Endothelial cell of umbilical vein (primary cell): ENCODE data around the gene ARL11. TPM values are rescaled to one million over a fixed set of nuclear protein-coding genes. Genes with fewer than 3 reads are reported as not detected.

Experiments used
- BruUV-seq: library from RNA; stranded (reverse); fragments of 400-500 nt; replicated peaks from 2 replicates; lab custom pipeline; 2021; lab: Mats Ljungman, UMichigan
- CTCF ChIA-PET: fragments of 300-600, 350-600 bp; sonication (Branson Sonifier 250); formaldehyde crosslinking; loops from one replicate; lab custom pipeline; 2021; ENCODE audit warnings: antibody characterized with exemption, inconsistent platforms; lab: Charles Lee
- POLR2A ChIA-PET: fragments of 300-600, 350-600 bp; sonication (Branson Sonifier 250); formaldehyde crosslinking; loops from one replicate; lab custom pipeline; 2021; ENCODE audit warnings: antibody characterized with exemption, inconsistent platforms; lab: Charles Lee
- DNase-seq: peaks from one replicate; pipeline ENCODE4 v3.0.0-alpha.2; 2011; ENCODE audit warnings: low read depth, low spot score
- FAIRE-seq: peaks from 2 replicates; lab custom pipeline; 2011; peaks lifted over from hg19 to GRCh38; lab: Jason Lieb, UNC
- H2AFZ ChIP-seq: 2 replicates; pipeline ENCODE4 v1.6.0; 2012; ENCODE audit warnings: low read depth, low read length, control low read depth, inconsistent platforms
- H3K27ac ChIP-seq: 2 replicates; pipeline ENCODE4 v1.5.1; 2011; ENCODE audit warnings: low read depth, mild to moderate bottlenecking, control low read depth, low read length, moderate library complexity; ENCODE audit not compliant: insufficient read depth
- H3K27me3 ChIP-seq, 2 experiments: 2 replicates each; pipeline versions ENCODE4 v1.6.0 to v1.6.1; 2011; ENCODE audit warnings: low read length in 2 of 2, mixed read lengths in 1 of 2; ENCODE audit not compliant: control insufficient read depth in 2 of 2, insufficient read depth in 2 of 2
- H3K36me3 ChIP-seq, 2 experiments: 2 replicates in 1 of 2; 3 replicates in 1 of 2; pipeline ENCODE4 v1.5.1; 2011; ENCODE audit warnings: low read length in 2 of 2, mild to moderate bottlenecking in 1 of 2, moderate library complexity in 1 of 2; ENCODE audit not compliant: control insufficient read depth in 2 of 2, insufficient read depth in 2 of 2; ENCODE audit errors: extremely low read depth in 1 of 2
- H3K4me1 ChIP-seq: 3 replicates; pipeline ENCODE4 v1.5.1; 2011; ENCODE audit warnings: mild to moderate bottlenecking, low read length; ENCODE audit not compliant: control insufficient read depth, insufficient read depth; ENCODE audit errors: extremely low read depth
- H3K4me2 ChIP-seq: 2 replicates; pipeline ENCODE4 v1.6.1; 2011; ENCODE audit warnings: low read length, control low read depth, mixed read lengths; ENCODE audit not compliant: insufficient read depth
- H3K4me3 ChIP-seq, 3 experiments: fragments of 200-600 bp in 1 of 3; sonication (generic), shearing (Covaris generic) in 1 of 3; replicated peaks in 1 of 3; 2 replicates each; pipeline ENCODE4 v1.5.1; 2011 to 2016; ENCODE audit warnings: control low read depth in 3 of 3, low read length in 3 of 3, mild to moderate bottlenecking in 2 of 3, inconsistent platforms in 1 of 3, low read depth in 1 of 3, moderate library complexity in 1 of 3; ENCODE audit not compliant: insufficient read depth in 1 of 3
- H3K79me2 ChIP-seq: 2 replicates; pipeline ENCODE4 v1.6.0; 2012; ENCODE audit warnings: low read length, inconsistent platforms; ENCODE audit not compliant: control insufficient read depth, insufficient read depth
- H3K9ac ChIP-seq: replicated peaks from 2 replicates; pipeline ENCODE3; 2011; ENCODE audit warnings: low read length, control low read depth; ENCODE audit not compliant: insufficient read depth; ENCODE audit errors: extremely low read depth
- H3K9me1 ChIP-seq: replicated peaks from 3 replicates; pipeline ENCODE4 v1.6.0; 2011; ENCODE audit warnings: mild to moderate bottlenecking, low read length; ENCODE audit not compliant: control insufficient read depth, insufficient read depth; ENCODE audit errors: extremely low read depth
- H3K9me3 ChIP-seq: replicated peaks from 2 replicates; pipeline ENCODE4 v1.5.1; 2012; ENCODE audit warnings: low read length, inconsistent platforms; ENCODE audit not compliant: control insufficient read depth, insufficient read depth
- H4K20me1 ChIP-seq: replicated peaks from 2 replicates; pipeline ENCODE3; 2011; ENCODE audit warnings: mild to moderate bottlenecking, low read length; ENCODE audit not compliant: control insufficient read depth, insufficient read depth; ENCODE audit errors: extremely low read depth
- EZH2 ChIP-seq: IDR thresholded peaks from 2 replicates; pipeline ENCODE4 v1.6.1; 2012; ENCODE audit warnings: borderline replicate concordance, low read depth, mild to moderate bottlenecking, moderate library complexity, low read length, inconsistent platforms; ENCODE audit not compliant: severe bottlenecking
- FOS ChIP-seq: IDR thresholded peaks from 2 replicates; pipeline ENCODE4 v1.6.1; 2011; ENCODE audit warnings: mild to moderate bottlenecking, low read length, moderate library complexity, borderline replicate concordance; ENCODE audit not compliant: insufficient read depth
- GATA2 ChIP-seq: IDR thresholded peaks from 2 replicates; pipeline ENCODE4 v1.7.0; 2011; ENCODE audit warnings: low read depth, mild to moderate bottlenecking, moderate library complexity, mixed read lengths, low read length; ENCODE audit not compliant: insufficient read length, insufficient read depth
- JUN ChIP-seq: IDR thresholded peaks from 2 replicates; pipeline ENCODE4 v1.6.1; 2011; ENCODE audit warnings: borderline replicate concordance, low read depth; ENCODE audit not compliant: insufficient read length, insufficient read depth
- MYC ChIP-seq: IDR thresholded peaks from one replicate; pipeline ENCODE4 v1.6.1; 2011; ENCODE audit warnings: mild to moderate bottlenecking, low read depth, low read length
- POLR2A ChIP-seq: IDR thresholded peaks from 2 replicates; pipeline ENCODE4 v1.6.1; 2012; ENCODE audit warnings: low read depth, mild to moderate bottlenecking, control low read depth, low read length
- POLR2AphosphoS5 ChIP-seq: IDR thresholded peaks from 2 replicates; pipeline ENCODE4 v1.6.1; 2012; ENCODE audit warnings: low read depth, mild to moderate bottlenecking, control low read depth, low read length, moderate library complexity; ENCODE audit not compliant: insufficient read depth
- dilution Hi-C: fragments of 300-500 bp; cut with MboI; formaldehyde crosslinking; loops from one replicate; pipeline ENCODE4 v1.15.0; 2019; ENCODE audit warnings: low sequenced_read_pairs; ENCODE audit not compliant: extremely low pct_ligation_motif_present
- intact Hi-C: fragments of 100-400 bp; cut with micrococcal nuclease; formaldehyde crosslinking; loops from one replicate; pipeline ENCODE4 v1.10.0; 2022
- polyA plus RNA-seq, 4 experiments: library from polyadenylated mRNA; depleted of rRNA in 3 of 4; stranded (reverse) in 3 of 4; unstranded in 1 of 4; fragments of >200 nt; gene quantifications; 2 replicates each; pipeline versions ENCODE4 v1.2.1 to v1.2.3, GENCODE V29; 2011 to 2012; ENCODE audit warnings: missing spikeins in 1 of 4
- total RNA-seq: library from RNA; stranded (reverse); gene quantifications from 2 replicates; pipeline ENCODE4 v1.2.3, GENCODE V29; 2021
- TF ChIP-seq, protein P1 (sequence below), 2 donors: IDR thresholded peaks; 1 replicate in 1 of 2; 2 replicates in 1 of 2; pipeline ENCODE4 v1.5.1; 2011; ENCODE audit warnings: low read length in 2 of 2, mild to moderate bottlenecking in 2 of 2, moderate library complexity in 2 of 2, control low read depth in 1 of 2, inconsistent platforms in 1 of 2, low read depth in 1 of 2; ENCODE audit not compliant: insufficient read depth in 1 of 2; ENCODE audit errors: extremely low read depth in 1 of 2
- TF ChIP-seq, protein P2 (sequence below): IDR thresholded peaks from 2 replicates; pipeline ENCODE4 v1.6.1; 2011; ENCODE audit not compliant: insufficient read depth, insufficient read length

ARL11 gene
- total and polyA plus RNA-seq, 2 donors (not counting 3 experiments of a cell fraction or from before 2014, with no cell fraction given): 0.06 to 0.20 TPM

DNA sequence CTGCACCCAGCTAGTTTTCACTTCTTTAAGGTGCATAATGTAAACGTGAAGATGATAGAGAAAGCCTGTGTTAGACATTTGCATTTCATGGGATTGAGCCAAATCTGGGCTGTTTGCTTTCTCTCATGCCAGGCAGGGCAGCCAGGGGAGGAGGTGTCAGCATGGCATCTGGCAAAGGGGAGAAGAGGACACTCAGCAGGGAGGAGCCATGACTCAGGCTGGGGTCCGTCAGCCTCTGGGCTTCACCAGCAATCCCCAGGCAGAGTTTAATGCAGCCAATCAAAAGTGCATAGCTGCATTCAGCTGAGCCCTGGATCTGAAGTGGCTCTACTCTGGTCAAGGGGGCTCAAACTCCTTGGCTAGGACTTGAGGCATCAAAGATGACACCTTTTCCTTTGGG lies 39.5 kb downstream of the ARL11 start:
- DNase-seq (no peak), FAIRE-seq (no peak)
- Histone ChIP-seq H2AFZ (no peak overlapping the region), H3K27me3 (no peaks in the 10 kb centered on the region), H3K79me2 (peaks cover 10% of the 10 kb centered on the region), H3K27ac (no peak overlapping the region), H3K9me1 (no peaks in the 10 kb centered on the region), H3K36me3 (peaks cover 0 to 12% of the 10 kb centered on the region in 2 experiments), H3K9ac (no peak overlapping the region), H3K4me3 (no peak overlapping the region), H3K9me3 (no peaks in the 10 kb centered on the region), H3K4me1 (peaks cover 11% of the 10 kb centered on the region), H3K4me2 (no peak overlapping the region), H4K20me1 (no peaks in the 10 kb centered on the region)
- CTCF ChIA-PET: interaction anchor here (1.0 to 1.4 kb wide), 2 partner anchors 24 to 180 kb away, joined by 3 to 4 read pairs; partner anchors contain the start of gene EBPL
- intact Hi-C loops: loop anchor here (2.0 to 10.0 kb wide), 6 partner anchors 125 to 1405 kb away; partner anchors contain the start of genes KPNA3 and SPRYD7
- TF ChIP-seq GATA2 (no peak), POLR2A (no peak), EZH2 (no peak), MYC (no peak), FOS (no peak), JUN (no peak), POLR2AphosphoS5 (no peak)
- TF ChIP-seq, protein P1, sequence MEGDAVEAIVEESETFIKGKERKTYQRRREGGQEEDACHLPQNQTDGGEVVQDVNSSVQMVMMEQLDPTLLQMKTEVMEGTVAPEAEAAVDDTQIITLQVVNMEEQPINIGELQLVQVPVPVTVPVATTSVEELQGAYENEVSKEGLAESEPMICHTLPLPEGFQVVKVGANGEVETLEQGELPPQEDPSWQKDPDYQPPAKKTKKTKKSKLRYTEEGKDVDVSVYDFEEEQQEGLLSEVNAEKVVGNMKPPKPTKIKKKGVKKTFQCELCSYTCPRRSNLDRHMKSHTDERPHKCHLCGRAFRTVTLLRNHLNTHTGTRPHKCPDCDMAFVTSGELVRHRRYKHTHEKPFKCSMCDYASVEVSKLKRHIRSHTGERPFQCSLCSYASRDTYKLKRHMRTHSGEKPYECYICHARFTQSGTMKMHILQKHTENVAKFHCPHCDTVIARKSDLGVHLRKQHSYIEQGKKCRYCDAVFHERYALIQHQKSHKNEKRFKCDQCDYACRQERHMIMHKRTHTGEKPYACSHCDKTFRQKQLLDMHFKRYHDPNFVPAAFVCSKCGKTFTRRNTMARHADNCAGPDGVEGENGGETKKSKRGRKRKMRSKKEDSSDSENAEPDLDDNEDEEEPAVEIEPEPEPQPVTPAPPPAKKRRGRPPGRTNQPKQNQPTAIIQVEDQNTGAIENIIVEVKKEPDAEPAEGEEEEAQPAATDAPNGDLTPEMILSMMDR (IDR thresholded peaks at IDR 0.05; ENCODE audit: extremely low read depth in 1 of 2, insufficient read depth in 1 of 2, low read depth in 1 of 2, low read length in 2 of 2): no peak
- TF ChIP-seq, protein P2, sequence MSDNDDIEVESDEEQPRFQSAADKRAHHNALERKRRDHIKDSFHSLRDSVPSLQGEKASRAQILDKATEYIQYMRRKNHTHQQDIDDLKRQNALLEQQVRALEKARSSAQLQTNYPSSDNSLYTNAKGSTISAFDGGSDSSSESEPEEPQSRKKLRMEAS: no peak
- dilution Hi-C loops: no loop called here
- BruUV-seq: no TSS peak
- POLR2A ChIA-PET: no interaction called here
